ENCODE data around the gene KCNAB1.

KCNAB1 gene

GRCh38 chr3:156356537-156357363, 236.4 kb downstream of the KCNAB1 start:
- Histone ChIP-seq H3K27me3 (ENCODE audit: insufficient read depth, insufficient read length) (no peaks in the 10 kb centered on the region), H3K4me3 (ENCODE audit: insufficient read length, low read depth) (no peak overlapping the region)
- DNase-seq (ENCODE audit: low read depth, low spot score) = no peak

DNA sequence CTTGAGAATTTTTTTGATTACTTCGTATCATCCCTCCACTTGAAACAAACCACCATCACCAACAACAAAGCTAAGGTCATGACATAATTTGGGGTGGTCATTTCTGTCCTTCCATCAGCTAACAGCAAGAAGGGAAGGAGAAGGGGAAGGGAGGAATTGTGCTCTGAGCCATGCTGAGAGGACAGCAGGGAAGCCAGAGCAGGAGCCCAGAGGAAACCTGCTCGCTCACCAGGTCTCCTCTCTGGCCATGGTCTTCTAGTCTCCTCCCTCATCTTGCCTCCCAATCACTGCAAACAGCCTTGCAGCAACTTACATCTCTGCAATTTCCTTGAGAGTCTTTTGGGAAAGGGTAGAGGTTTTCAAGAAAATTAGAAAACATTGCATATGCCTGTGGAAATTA, 237.9 kb downstream of the KCNAB1 start:
- Histone ChIP-seq H3K9me3 (ENCODE audit: insufficient read depth, low read length) (no peaks in the 10 kb centered on the region), H3K27me3 (ENCODE audit: insufficient read depth, insufficient read length) (no peaks in the 10 kb centered on the region), H3K9ac (ENCODE audit: insufficient read length, low read depth) (no peak overlapping the region), H3K36me3 (ENCODE audit: insufficient read depth, insufficient read length, low read length) (no peaks in the 10 kb centered on the region), H3K4me1 (ENCODE audit: insufficient read depth, insufficient read length) (no peaks in the 10 kb centered on the region), H3K4me3 (ENCODE audit: insufficient read length, low read depth) (no peak overlapping the region)
- DNase-seq (ENCODE audit: low read depth, low spot score) = no peak
- TF ChIP-seq YY1 (IDR thresholded peaks at IDR 0.05; ENCODE audit: insufficient read depth, insufficient read length) = no peak
- TF ChIP-seq SUZ12 (IDR thresholded peaks at IDR 0.05; ENCODE audit: extremely low read depth, insufficient read depth, insufficient read length) = no peak
- no peak for TF ChIP-seq ZNF274 (IDR thresholded peaks at IDR 0.05; ENCODE audit: low read depth, low read length)

More at GRCh38 chr3:156356537-156357363, 236.4 kb downstream of the KCNAB1 start:
- Histone ChIP-seq H3K4me1 (ENCODE audit: insufficient read depth, insufficient read length) (no peaks in the 10 kb centered on the region), H3K9me3 (ENCODE audit: insufficient read depth, low read length) (no peaks in the 10 kb centered on the region), H3K36me3 (ENCODE audit: insufficient read depth, insufficient read length, low read length) (no peaks in the 10 kb centered on the region), H3K9ac (ENCODE audit: insufficient read length, low read depth) (no peak overlapping the region)
- TF ChIP-seq SUZ12 (IDR thresholded peaks at IDR 0.05; ENCODE audit: extremely low read depth, insufficient read depth, insufficient read length) = no peak
- TF ChIP-seq YY1 (IDR thresholded peaks at IDR 0.05; ENCODE audit: insufficient read depth, insufficient read length) = no peak
- no peak for TF ChIP-seq ZNF274 (IDR thresholded peaks at IDR 0.05; ENCODE audit: low read depth, low read length)

DNA sequence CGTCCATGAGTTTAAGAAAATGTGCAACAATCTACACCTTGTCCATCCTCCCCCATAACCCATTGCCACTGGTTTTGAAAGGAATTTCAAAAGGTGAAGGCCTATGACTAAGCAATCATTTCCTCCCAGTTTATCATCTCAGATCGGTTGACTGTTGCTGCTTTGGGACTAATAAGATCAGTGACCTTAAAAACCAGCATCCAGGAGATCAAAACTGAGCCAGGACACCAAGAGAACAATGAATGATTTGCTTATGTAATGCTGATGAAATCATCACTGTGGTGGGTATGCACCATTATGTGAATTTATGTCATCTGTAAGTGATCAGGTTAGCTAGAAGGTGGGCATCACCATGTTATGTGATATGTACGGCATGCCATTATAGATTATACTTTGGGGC, 239.0 kb downstream of the KCNAB1 start:
- no peak overlapping the region for H3K4me3 ChIP-seq (ENCODE audit: insufficient read length, low read depth)
- H3K36me3 ChIP-seq (ENCODE audit: insufficient read depth, insufficient read length, low read length) = no peaks in the 10 kb centered on the region
- no peak overlapping the region for H3K9ac ChIP-seq (ENCODE audit: insufficient read length, low read depth)
- no peak for TF ChIP-seq ZNF274 (IDR thresholded peaks at IDR 0.05; ENCODE audit: low read depth, low read length)
- TF ChIP-seq YY1 (IDR thresholded peaks at IDR 0.05; ENCODE audit: insufficient read depth, insufficient read length) = no peak
- no peak for TF ChIP-seq SUZ12 (IDR thresholded peaks at IDR 0.05; ENCODE audit: extremely low read depth, insufficient read depth, insufficient read length)
- no peak for DNase-seq (ENCODE audit: low read depth, low spot score)
- H3K27me3 ChIP-seq (ENCODE audit: insufficient read depth, insufficient read length) = no peaks in the 10 kb centered on the region
- no peaks in the 10 kb centered on the region for H3K4me1 ChIP-seq (ENCODE audit: insufficient read depth, insufficient read length)
- H3K9me3 ChIP-seq (ENCODE audit: insufficient read depth, low read length) = no peaks in the 10 kb centered on the region

- H3K9me3 ChIP-seq (ENCODE audit: insufficient read depth, low read length) = no peaks in the 10 kb centered on the region
- no peaks in the 10 kb centered on the region for H3K36me3 ChIP-seq (ENCODE audit: insufficient read depth, insufficient read length, low read length)
- H3K4me3 ChIP-seq (ENCODE audit: insufficient read length, low read depth) = no peak overlapping the region
- no peak overlapping the region for H3K9ac ChIP-seq (ENCODE audit: insufficient read length, low read depth)
- no peaks in the 10 kb centered on the region for H3K27me3 ChIP-seq (ENCODE audit: insufficient read depth, insufficient read length)
- H3K4me1 ChIP-seq (ENCODE audit: insufficient read depth, insufficient read length) = no peaks in the 10 kb centered on the region
- TF ChIP-seq YY1 (IDR thresholded peaks at IDR 0.05; ENCODE audit: insufficient read depth, insufficient read length) (no peak), ZNF274 (IDR thresholded peaks at IDR 0.05; ENCODE audit: low read depth, low read length) (no peak), SUZ12 (IDR thresholded peaks at IDR 0.05; ENCODE audit: extremely low read depth, insufficient read depth, insufficient read length) (no peak)
- no peak for DNase-seq (ENCODE audit: low read depth, low spot score)
These were observed 239.7 kb downstream of the KCNAB1 start for GRCh38 chr3:156360083-156360482.

DNA sequence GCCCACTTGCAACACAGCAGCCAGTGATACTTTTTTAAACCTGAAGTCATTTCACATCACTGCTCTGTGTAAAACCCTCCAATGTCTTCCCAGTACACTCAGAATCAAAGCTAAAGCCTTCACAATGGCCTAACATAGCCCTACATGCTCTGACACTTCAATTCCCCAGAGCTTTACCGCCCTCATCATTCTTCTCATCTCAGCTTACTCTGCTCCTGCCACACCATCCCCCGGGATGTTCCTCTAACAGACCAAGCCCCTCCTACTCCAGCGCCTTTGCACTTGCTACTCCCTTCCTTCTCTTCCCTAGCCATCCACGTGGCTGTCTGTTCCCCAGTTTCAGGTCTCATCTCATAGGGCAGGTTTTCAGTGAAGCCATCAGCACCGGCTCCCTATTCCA, 240.6 kb downstream of the KCNAB1 start:
- DNase-seq (ENCODE audit: low read depth, low spot score) = no peak

GRCh38 chr3:156366559-156366958, 246.2 kb downstream of the KCNAB1 start:
- peaks cover 2% of the 10 kb centered on the region for H3K4me1 ChIP-seq (ENCODE audit: insufficient read depth, insufficient read length)
- no peaks in the 10 kb centered on the region for H3K9me3 ChIP-seq (ENCODE audit: insufficient read depth, low read length)
- H3K27me3 ChIP-seq (ENCODE audit: insufficient read depth, insufficient read length) = no peaks in the 10 kb centered on the region
- TF ChIP-seq SUZ12 (IDR thresholded peaks at IDR 0.05; ENCODE audit: extremely low read depth, insufficient read depth, insufficient read length) = no peak
- TF ChIP-seq ZNF274 (IDR thresholded peaks at IDR 0.05; ENCODE audit: low read depth, low read length) = no peak
- TF ChIP-seq YY1 (IDR thresholded peaks at IDR 0.05; ENCODE audit: insufficient read depth, insufficient read length) = no peak
- H3K36me3 ChIP-seq (ENCODE audit: insufficient read depth, insufficient read length, low read length) = no peaks in the 10 kb centered on the region
- no peak overlapping the region for H3K9ac ChIP-seq (ENCODE audit: insufficient read length, low read depth)
- no peak for DNase-seq (ENCODE audit: low read depth, low spot score)
- no peak overlapping the region for H3K4me3 ChIP-seq (ENCODE audit: insufficient read length, low read depth)

More for the DNA sequence above, 240.6 kb downstream of the KCNAB1 start:
- no peaks in the 10 kb centered on the region for H3K27me3 ChIP-seq (ENCODE audit: insufficient read depth, insufficient read length)
- H3K9me3 ChIP-seq (ENCODE audit: insufficient read depth, low read length) = no peaks in the 10 kb centered on the region
- H3K4me1 ChIP-seq (ENCODE audit: insufficient read depth, insufficient read length) = no peaks in the 10 kb centered on the region
- H3K36me3 ChIP-seq (ENCODE audit: insufficient read depth, insufficient read length, low read length) = no peaks in the 10 kb centered on the region
- H3K4me3 ChIP-seq (ENCODE audit: insufficient read length, low read depth) = no peak overlapping the region
- no peak overlapping the region for H3K9ac ChIP-seq (ENCODE audit: insufficient read length, low read depth)
- no peak for TF ChIP-seq ZNF274 (IDR thresholded peaks at IDR 0.05; ENCODE audit: low read depth, low read length)
- no peak for TF ChIP-seq YY1 (IDR thresholded peaks at IDR 0.05; ENCODE audit: insufficient read depth, insufficient read length)
- no peak for TF ChIP-seq SUZ12 (IDR thresholded peaks at IDR 0.05; ENCODE audit: extremely low read depth, insufficient read depth, insufficient read length)

GRCh38 chr3:156368189-156368588, 247.8 kb downstream of the KCNAB1 start:
- no peak for DNase-seq (ENCODE audit: low read depth, low spot score)
- H3K4me3 ChIP-seq (ENCODE audit: insufficient read length, low read depth) = no peak overlapping the region
- H3K36me3 ChIP-seq (ENCODE audit: insufficient read depth, insufficient read length, low read length) = no peaks in the 10 kb centered on the region
- TF ChIP-seq YY1 (IDR thresholded peaks at IDR 0.05; ENCODE audit: insufficient read depth, insufficient read length) (no peak), ZNF274 (IDR thresholded peaks at IDR 0.05; ENCODE audit: low read depth, low read length) (no peak), SUZ12 (IDR thresholded peaks at IDR 0.05; ENCODE audit: extremely low read depth, insufficient read depth, insufficient read length) (no peak)
- no peaks in the 10 kb centered on the region for H3K27me3 ChIP-seq (ENCODE audit: insufficient read depth, insufficient read length)
- H3K4me1 ChIP-seq (ENCODE audit: insufficient read depth, insufficient read length) = peaks cover 2% of the 10 kb centered on the region
- no peaks in the 10 kb centered on the region for H3K9me3 ChIP-seq (ENCODE audit: insufficient read depth, low read length)
- no peak overlapping the region for H3K9ac ChIP-seq (ENCODE audit: insufficient read length, low read depth)

Measured in NT2/D1 (cell line).